ENCODE measurements around the gene IMMP2L. TPM values are rescaled to one million over a fixed set of nuclear protein-coding genes. Genes with fewer than 3 reads are reported as not detected.

IMMP2L gene
- total RNA-seq, 2 experiments from 2014 or later: 8.9 to 18.7 TPM

DNA sequence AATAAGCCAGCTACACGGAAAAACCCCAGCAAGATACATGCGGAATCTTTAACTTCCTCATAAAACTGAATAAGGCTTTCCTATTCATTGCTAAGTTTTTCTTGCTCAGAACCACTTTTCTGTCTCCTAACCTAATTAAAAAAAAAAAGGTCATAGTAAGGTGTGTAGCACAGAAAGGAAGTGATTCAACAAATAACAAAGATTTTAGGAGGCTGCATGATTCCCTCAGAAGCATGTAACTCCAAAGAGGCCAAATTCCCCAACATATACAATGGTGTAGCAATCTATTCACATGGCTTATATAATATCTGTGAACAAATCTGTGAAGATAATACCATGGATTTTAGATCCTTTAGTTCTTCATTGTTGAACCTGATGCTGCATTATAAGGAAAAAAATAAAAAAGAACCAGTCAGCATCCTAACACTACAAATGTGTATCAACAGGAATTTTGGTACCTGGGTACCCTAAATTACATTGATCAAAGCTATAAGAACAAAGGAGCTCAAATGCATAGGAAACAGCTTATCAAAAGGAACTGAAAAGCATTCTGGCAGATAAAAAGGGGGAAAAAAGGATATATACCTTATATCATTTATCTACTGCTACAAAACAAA is 63.8 kb downstream of the IMMP2L start:
- Histone ChIP-seq H3K4me3 (ENCODE audit: low read length) (no peak overlapping the region), H3K9me3 (ENCODE audit: control insufficient read depth in 1 of 2, insufficient read depth in 1 of 2, low read length in 2 of 2) (no peaks in the 10 kb centered on the region), H3K4me1 (ENCODE audit: insufficient read depth, low read length) (no peaks in the 10 kb centered on the region), H3K36me3 (ENCODE audit: insufficient read depth, low read length) (no peaks in the 10 kb centered on the region), H3K27me3 (ENCODE audit: control insufficient read depth in 1 of 2, insufficient read depth in 2 of 2, low read length in 2 of 2) (no peaks in the 10 kb centered on the region), H3K27ac (ENCODE audit: low read depth in 1 of 2, low read length in 2 of 2) (no peak overlapping the region)
- H3K4me3 Mint-ChIP-seq: no peak overlapping the region
- no peak for ATAC-seq (ENCODE audit: poor library complexity)
- TF ChIP-seq, protein P1, sequence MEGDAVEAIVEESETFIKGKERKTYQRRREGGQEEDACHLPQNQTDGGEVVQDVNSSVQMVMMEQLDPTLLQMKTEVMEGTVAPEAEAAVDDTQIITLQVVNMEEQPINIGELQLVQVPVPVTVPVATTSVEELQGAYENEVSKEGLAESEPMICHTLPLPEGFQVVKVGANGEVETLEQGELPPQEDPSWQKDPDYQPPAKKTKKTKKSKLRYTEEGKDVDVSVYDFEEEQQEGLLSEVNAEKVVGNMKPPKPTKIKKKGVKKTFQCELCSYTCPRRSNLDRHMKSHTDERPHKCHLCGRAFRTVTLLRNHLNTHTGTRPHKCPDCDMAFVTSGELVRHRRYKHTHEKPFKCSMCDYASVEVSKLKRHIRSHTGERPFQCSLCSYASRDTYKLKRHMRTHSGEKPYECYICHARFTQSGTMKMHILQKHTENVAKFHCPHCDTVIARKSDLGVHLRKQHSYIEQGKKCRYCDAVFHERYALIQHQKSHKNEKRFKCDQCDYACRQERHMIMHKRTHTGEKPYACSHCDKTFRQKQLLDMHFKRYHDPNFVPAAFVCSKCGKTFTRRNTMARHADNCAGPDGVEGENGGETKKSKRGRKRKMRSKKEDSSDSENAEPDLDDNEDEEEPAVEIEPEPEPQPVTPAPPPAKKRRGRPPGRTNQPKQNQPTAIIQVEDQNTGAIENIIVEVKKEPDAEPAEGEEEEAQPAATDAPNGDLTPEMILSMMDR (IDR thresholded peaks at IDR 0.05): no peak
- ChIA-PET CTCF (no interaction called here), POLR2A (no interaction called here)
- no peak overlapping the region for H3K27ac Mint-ChIP-seq
- DNase-seq: no peak
- H3K9me3 Mint-ChIP-seq: no peaks in the 10 kb centered on the region
- intact Hi-C loops (cut with DNase I, micrococcal nuclease): no loop called here
- no peaks in the 10 kb centered on the region for H3K27me3 Mint-ChIP-seq
- peaks cover 14% of the 10 kb centered on the region for H3K4me1 Mint-ChIP-seq (ENCODE audit: low read depth)
- peaks cover 29% of the 10 kb centered on the region for H3K36me3 Mint-ChIP-seq (ENCODE audit: low read depth)

- DNase-seq: no peak
- intact Hi-C loops (cut with DNase I, micrococcal nuclease): no loop called here
- ChIA-PET CTCF (interaction anchor here (1.7 kb wide), 1 partner anchor 14 kb away, joined by 4 read pairs; no protein-coding TSS in a partner anchor), POLR2A (no interaction called here)
- Mint-ChIP-seq H3K4me1 (ENCODE audit: low read depth) (peaks cover 14% of the 10 kb centered on the region), H3K27me3 (no peaks in the 10 kb centered on the region), H3K4me3 (no peak overlapping the region), H3K36me3 (ENCODE audit: low read depth) (peaks cover 13% of the 10 kb centered on the region), H3K27ac (no peak overlapping the region), H3K9me3 (no peaks in the 10 kb centered on the region)
- Histone ChIP-seq H3K4me3 (ENCODE audit: low read length) (no peak overlapping the region), H3K27ac (ENCODE audit: low read depth in 1 of 2, low read length in 2 of 2) (no peak overlapping the region), H3K9me3 (ENCODE audit: control insufficient read depth in 1 of 2, insufficient read depth in 1 of 2, low read length in 2 of 2) (no peaks in the 10 kb centered on the region), H3K36me3 (ENCODE audit: insufficient read depth, low read length) (no peaks in the 10 kb centered on the region), H3K27me3 (ENCODE audit: control insufficient read depth in 1 of 2, insufficient read depth in 2 of 2, low read length in 2 of 2) (no peaks in the 10 kb centered on the region), H3K4me1 (ENCODE audit: insufficient read depth, low read length) (no peaks in the 10 kb centered on the region)
- TF ChIP-seq, protein P1 (IDR thresholded peaks at IDR 0.05): no peak
- no peak for ATAC-seq (ENCODE audit: poor library complexity)
Measured at GRCh38 chr7:111495173-111495810, 67.0 kb downstream of the IMMP2L start.

DNA sequence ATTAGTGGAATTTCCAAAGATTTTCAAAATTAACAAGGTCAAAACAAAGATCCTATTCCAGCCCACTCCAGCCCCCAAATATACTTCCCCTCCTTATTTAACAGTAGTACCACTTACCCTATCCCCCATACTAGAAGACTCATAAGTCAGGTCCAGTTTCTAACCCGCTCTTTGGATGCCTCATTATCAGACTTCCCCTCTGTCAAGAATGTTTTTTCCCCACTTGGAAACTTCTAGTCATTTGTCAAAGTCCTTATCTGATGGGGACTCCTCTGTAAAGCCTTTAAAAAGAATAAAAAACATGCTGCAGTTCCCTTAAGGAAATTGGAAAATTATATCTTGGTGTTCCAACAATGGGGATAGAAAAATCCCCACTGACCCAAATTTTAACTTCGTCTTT is 70.1 kb downstream of the IMMP2L start:
- POLR2A ChIA-PET: no interaction called here
- ATAC-seq (ENCODE audit: poor library complexity): no peak
- H3K27ac ChIP-seq (ENCODE audit: low read depth in 1 of 2, low read length in 2 of 2): no peak overlapping the region
- H3K9me3 ChIP-seq (ENCODE audit: control insufficient read depth in 1 of 2, insufficient read depth in 1 of 2, low read length in 2 of 2): no peaks in the 10 kb centered on the region
- DNase-seq: no peak
- H3K4me1 Mint-ChIP-seq (ENCODE audit: low read depth): no peaks in the 10 kb centered on the region
- TF ChIP-seq, protein P1 (IDR thresholded peaks at IDR 0.05): no peak
- H3K4me3 Mint-ChIP-seq: no peak overlapping the region
- CTCF ChIA-PET: no interaction called here
- H3K4me1 ChIP-seq (ENCODE audit: insufficient read depth, low read length): no peaks in the 10 kb centered on the region
- H3K27ac Mint-ChIP-seq: no peak overlapping the region
- H3K9me3 Mint-ChIP-seq: no peaks in the 10 kb centered on the region
- H3K36me3 Mint-ChIP-seq (ENCODE audit: low read depth): no peaks in the 10 kb centered on the region
- H3K27me3 ChIP-seq (ENCODE audit: control insufficient read depth in 1 of 2, insufficient read depth in 2 of 2, low read length in 2 of 2): no peaks in the 10 kb centered on the region
- intact Hi-C loops (cut with DNase I, micrococcal nuclease): no loop called here
- H3K36me3 ChIP-seq (ENCODE audit: insufficient read depth, low read length): no peaks in the 10 kb centered on the region
- no peaks in the 10 kb centered on the region for H3K27me3 Mint-ChIP-seq
- no peak overlapping the region for H3K4me3 ChIP-seq (ENCODE audit: low read length)
